Thyroid gland (tissue), 4 donors: ENCODE results near the gene BET1L.
"Not testable (repeated sequence)": the region's sequence is repeated elsewhere in the genome, so short reads cannot be mapped to it uniquely, and the experiment has no call there.

Experiments
- CTCF ChIP-seq, 6 experiments: fragments of 200-600 bp in 3 of 6; fragments of 450-650 bp in 3 of 6; sonication (generic) in 3 of 6; IDR thresholded peaks; one replicate each; pipeline ENCODE4 v1.5.1; 2016 to 2019; ENCODE audit warnings: antibody characterized with exemption in 6 of 6, mild to moderate bottlenecking in 2 of 6, inconsistent platforms in 1 of 6, moderate library complexity in 1 of 6
- POLR2A ChIP-seq, 2 donors: fragments of 450-650 bp; IDR thresholded peaks; one replicate each; pipeline ENCODE4 v1.6.1; 2017; ENCODE audit warnings: antibody characterized with exemption in 2 of 2, mild to moderate bottlenecking in 2 of 2, moderate library complexity in 1 of 2

- TF ChIP-seq CTCF, POLR2A (IDR thresholded peaks at IDR 0.05): not testable (repeated sequence)
These were observed 14.5 kb downstream of the BET1L start, which contains the start of gene SCGB1C1 for GRCh38 chr11:192674-193128.
